Stimulated activated CD4-positive, alpha-beta T cell treated with anti-CD3 and anti-CD28 coated beads, Interleukin-2, amount 100 ng/mL, for 4 hours (primary cell): ENCODE data around the gene IFT80.
"Not testable (repeated sequence)": the region's sequence is repeated elsewhere in the genome, so short reads cannot be mapped to it uniquely, and the experiment has no call there.

ENCODE experiments used
- DNase-seq: peaks from one replicate; pipeline ENCODE4 v3.0.0-alpha.2; 2020; ENCODE audit warnings: low read depth

The IFT80 gene

DNA sequence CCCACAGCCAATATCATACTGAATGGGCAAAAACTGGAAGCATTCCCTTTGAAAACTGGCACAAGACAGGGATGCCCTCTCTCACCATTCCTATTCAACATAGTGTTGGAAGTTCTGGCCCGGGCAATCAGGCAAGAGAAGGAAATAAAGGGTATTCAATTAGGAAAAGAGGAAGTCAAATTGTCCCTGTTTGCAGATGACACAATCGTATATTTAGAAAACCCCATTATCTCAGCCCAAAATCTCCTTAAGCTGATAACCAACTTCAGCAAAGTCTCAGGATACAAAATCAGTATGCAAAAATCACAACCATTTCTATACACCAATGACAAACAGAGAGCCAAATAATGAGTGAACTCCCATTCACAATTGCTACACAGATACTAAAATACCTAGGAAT, 36.1 kb downstream of the IFT80 start:
- DNase-seq = not testable (repeated sequence)

DNA sequence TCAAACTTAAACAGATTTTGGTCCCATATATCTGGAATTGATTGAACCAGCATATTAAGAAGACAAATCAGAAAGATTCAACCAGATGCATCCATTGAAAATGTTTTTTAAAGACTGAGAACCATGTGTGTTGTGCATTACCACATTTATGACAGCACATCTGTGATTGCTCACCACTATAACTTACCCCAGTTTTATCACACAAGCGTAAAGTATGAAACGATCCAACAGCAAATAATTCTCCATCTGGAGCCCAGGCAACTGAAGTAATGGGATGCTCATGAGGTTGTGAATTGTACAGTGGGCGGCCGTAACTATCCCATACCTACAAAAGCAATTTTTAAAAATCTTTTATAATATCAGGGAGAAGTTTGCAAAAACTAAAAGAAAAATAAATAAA, 43.2 kb downstream of the IFT80 start:
- no peak for DNase-seq

DNA sequence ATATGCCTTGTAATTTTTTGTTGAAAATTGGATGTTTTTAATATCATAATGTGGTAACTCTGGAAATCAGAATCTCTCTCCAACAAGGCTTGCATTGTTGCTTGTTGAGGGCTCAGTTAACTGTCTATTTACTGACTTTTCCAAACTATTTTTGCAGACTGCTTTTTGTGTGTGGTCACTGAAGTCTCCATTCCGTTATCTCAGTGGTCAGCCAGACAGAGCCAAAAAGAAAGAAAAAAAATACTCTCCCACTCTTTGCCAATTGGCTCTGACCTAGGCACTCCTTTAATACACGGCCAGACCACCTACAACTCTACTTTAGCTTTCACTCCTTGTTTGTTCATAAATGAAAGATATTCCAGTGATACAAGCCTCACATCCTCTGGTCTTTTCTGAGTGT, 52.5 kb downstream of the IFT80 start:
- DNase-seq = no peak

DNA sequence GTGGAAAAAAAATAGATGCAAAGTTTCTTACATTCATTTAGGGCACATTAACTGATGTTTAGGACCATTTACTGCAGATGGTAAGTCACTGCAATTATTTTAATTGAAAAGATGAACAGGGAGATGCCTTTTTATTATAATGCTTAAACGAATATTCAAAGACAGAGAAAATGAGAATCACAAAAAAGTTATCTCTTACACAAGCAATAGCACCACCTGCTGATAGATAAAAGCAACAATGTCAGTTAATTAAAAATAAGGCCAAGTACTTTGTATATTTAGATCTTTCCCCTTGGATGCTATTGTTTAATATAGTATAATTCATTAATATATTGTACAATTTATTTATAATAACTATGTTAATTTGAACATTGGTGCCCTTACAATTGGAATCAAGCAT, 55.9 kb downstream of the IFT80 start:
- DNase-seq = no peak

DNA sequence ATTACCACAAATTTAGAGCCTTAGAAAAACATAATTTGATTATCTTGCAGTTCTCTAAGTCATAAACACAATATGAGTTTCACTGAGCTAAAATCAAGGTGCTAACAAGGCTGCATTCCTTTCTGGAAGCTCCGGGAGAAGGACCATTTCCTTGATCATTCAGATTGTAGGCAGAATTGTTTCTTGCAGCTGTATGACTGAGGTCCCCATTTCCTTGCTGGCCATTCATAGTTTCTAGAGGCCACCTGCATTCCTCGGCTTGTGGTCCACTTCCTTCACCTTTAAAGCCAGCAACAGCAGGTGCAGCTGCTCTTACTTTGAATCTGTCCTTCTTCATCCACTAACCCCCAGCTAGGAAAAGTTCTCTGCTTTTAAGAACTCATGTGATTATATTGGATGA, 58.7 kb downstream of the IFT80 start:
- no peak for DNase-seq

DNA sequence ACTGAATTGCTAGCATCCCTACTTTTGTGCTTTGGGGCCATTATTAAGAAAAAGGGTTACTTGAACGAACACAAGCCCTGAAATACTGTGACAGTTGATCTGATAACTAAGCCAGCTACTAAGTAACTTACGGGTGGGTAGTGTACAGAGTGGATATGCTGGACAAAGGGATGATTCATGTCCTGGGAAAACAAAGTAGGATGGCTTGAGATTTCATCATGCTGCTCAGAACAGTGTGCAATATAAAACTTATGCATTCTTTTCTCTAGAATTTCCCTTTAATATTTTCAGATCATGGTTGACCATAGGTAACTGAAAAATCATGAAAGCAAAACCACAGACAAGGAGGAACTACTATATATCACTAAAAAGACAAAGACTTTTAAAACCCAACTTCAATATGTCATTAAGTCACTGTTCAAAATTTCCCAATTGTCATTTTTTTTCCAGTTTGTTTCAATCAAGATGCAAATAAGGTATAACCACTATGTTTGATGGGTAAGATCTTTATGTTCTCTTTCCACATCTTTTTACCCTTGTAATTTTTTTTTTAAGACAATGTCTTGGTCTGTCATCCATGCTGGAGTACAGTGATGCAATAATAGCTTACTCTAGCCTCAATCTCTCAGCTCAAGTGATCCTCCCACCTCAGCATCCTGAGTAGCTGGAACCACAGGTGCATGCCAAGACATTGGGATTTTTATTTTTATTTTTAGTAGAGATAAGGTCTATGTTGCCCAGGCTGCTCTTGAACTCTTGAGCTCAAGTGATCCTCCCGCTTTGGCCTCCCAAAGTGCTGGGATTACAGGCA, 67.7 kb downstream of the IFT80 start:
- no peak for DNase-seq

DNA sequence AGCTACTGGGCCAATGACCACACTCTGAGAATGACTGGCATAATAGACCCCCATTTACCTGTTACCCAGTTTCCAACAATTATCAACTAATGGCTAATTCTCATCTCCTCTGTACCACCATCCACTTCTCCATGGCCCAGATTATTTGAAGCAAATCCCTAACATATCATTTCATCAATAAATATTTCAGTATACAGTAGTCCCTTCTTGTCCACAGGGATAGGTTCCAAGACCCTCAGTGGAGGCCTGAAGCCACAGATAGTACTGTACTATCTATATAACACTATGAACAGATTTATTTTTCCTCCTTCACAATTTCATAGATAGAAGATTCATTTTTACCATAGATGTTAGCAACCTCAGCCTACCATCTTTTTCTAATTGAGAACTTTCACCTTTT, 68.3 kb downstream of the IFT80 start:
- no peak for DNase-seq

DNA sequence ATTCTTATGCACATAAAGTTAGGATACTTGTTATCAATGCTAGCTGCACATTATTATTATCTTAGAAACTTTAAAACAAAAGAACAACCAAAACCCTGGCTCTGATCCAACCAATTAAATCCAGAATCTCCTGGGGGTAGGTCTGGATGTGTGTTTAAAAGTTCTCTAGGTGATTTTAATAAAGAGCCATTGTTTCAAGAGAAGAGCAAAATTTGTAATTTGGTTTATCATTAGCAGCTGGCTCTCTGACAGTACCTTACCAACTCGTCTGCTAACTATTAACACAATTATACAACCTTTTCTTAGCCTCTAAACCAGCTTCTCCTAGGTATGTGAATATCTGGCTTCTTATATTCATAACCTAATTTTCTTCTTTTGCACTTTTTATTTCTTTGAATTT, 68.9 kb downstream of the IFT80 start:
- DNase-seq = no peak

DNA sequence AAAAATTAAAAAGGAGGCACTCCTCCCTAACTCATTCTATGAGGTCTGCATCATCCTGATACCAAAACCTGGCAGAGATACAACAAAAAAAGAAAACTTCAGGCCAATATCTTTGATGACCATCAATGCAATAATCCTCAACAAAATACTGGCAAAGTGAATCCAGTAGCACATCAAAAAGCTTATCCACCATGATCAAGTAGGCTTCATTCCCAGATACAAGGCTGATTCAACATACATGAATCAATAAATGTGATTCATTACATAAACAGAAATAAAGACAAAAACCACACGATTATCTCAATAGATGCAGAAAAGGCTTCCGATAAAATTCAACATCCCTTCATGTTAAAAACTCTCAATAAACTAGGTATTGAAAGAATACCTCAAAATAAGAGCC, 72.7 kb downstream of the IFT80 start:
- DNase-seq = not testable (repeated sequence)

DNA sequence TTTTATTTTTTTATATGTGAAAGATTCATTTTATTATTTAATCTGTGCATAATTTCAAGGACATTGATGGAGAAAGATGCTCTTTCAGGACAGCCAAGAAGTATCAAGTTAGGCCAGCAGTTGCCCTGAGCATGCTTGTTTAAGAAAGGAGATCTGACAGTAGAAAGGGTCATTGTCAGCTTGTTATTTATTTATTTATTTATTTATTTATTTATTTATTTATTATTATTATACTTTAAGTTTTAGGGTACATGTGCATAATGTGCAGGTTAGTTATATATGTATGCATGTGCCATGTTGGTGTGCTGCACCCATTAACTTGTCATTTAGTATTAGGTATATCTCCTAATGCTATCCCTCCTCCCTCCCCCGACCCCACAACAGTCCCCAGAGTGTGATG, 77.2 kb downstream of the IFT80 start:
- DNase-seq = not testable (repeated sequence)

DNA sequence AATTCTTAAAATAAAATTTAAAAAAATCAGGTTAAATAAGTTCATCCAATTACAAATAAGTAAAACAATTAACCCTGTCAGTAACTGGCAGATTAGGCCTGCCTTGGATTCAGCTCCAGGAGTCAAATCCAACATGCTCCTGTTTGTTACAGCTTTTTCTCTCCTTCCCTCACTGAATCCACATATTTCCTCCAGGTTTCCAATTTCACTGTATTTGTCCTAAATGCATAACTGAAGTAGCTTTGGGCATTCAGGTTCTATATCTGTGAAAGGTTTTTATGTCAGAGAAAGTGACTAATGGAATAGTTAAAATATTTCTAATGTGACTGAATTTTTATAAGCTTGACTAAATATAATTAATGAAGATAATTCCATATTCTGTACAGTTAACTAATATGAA, 79.7 kb downstream of the IFT80 start:
- no peak for DNase-seq

DNA sequence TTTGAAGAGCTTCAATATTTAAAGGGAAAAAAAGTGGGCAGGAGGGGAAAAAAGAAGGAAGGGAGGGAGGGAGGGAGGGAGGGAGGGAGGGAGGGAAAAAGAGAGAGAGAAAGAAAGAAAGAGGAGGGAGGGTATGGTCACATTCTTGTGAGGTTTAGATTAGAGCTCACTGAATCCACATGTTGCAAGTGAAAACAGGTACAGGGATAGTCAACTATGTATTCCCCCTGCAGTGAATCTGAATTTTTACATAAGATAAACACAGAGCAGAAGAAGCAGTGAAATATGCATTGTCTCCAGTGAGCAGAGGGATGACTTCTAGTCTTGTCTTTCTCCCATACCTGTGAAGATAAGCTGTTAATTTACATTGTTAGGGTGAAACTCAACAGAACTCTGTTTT, 84.0 kb downstream of the IFT80 start:
- DNase-seq = no peak

DNA sequence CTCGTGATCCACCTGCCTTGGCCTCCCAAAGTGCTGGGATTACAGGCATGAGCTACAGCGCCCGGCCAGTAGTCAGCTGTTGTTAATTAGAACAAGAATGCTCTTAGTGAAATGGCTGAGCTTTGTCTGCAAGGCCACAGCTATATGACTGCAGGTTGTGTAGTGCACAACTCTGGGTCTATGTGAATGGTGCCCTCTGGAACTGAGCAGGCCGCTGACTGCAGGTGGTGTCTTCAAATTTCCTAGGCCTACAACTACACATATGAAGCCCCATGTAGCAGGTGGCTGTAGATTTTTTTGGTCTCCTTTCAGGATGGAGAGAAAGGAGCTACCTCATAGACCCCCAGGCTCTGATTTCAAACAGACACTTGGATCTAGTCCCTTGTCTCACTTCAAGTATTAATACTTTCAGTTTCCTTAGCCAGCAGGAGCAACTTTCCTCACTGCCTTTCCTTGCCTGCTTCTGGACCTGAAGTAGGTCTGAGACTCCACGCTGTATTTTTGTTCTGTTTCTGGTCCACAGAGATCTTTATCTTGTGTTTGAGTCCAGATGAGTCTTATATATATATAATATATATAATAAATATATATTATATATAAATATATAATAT, 86.9 kb downstream of the IFT80 start:
- no peak for DNase-seq

DNA sequence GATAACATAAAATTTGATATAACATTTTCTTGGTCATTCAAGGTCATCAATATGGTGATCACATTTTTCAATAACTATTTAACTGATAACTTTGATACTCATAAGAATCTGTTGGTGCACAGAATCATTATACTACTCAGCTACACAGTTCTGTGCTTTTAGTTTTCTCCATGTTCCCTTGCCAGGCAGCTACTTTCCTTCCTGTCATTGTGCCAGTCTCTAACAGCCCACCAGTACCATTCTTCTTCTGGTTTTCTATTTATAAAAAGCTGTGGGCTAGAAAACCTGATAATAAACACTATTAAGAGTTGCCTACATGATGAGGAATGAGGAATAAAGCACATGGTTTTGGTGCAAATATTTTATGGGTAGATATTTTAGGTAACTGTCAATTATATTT, 96.2 kb downstream of the IFT80 start:
- DNase-seq = no peak

DNA sequence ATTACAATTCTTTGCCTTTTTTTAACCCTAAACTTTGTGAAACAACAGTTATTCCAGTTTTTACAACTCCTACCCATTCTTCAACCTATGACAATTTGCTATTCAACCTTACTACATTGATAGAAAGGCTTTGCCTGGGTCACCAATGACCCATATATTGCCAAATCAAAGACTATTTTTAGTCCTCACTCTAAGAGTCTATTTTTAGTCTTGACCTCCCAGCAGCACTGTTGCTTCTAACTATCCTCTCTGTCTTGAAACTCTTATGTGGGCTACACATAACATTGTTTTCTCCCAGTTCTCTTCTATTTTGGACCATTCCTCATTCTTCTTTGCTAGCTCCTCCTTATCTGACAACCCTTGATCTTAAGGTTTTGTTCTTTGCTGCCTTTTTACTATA, 102.4 kb downstream of the IFT80 start:
- DNase-seq = no peak

DNA sequence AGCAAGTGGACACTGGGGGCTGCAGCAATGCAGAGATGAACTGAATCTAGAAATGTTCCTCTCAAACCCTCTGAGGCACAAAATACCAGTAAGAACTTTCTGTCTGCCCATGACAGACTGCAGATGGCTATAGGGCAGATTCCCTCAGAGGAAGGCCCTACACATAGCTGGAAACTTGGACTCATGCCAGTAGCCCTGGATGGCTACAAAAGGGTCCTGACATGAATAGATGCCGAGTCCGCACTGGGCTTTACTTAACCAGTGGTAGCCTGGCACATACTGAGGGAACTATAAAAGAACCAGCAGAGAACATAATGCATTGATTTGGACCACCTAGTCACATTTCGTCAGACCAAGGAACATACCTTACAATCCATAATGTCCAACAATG, 107.1 kb downstream of the IFT80 start:
- DNase-seq = no peak

DNA sequence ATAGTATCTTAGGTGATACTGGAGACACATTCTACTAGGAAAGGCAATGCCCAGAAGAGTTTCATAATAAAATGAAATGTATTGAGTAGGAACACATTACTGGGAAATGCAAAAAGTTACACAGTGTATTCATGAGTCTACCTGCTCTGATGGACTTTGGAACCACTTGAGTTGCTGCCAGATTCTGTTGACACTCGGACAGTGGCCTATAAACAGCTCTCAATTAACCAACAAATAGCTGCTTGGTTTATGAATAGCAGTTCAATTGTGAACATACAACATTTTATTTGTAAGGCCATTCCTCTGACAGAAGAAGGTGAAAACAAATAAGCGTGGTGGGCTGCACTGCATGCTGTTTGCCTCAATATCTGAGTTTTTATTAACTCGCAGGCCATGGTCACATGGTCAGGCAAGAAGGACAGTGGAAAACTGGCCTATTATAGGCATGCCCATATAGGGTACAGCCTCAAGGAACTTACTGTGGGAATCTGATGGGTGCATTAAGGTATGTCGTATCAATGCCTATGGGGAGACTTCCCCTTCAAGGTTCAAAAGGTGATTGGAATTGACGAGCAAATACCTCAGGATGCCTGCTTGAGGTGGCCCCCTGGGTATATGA, 107.6 kb downstream of the IFT80 start:
- DNase-seq = no peak

DNA sequence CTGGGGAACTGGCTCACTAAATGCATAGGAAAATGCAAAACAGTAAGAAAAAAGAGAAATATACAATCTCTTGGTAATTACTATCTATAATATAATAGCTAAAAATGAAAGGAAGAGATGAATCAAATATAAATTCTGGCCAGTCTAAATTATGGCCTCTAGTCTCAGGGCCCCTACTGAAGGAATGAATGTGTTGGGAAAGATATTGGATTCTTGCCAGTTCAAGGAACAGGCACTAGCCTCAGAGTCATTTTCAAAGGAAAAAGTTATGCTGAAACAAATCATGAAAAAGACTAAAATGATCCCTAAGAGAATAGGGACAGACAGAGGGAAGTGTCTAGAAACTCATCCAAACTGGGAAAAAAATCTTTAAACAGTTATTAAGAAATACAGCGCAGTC, 111.4 kb downstream of the IFT80 start:
- no peak for DNase-seq

DNA sequence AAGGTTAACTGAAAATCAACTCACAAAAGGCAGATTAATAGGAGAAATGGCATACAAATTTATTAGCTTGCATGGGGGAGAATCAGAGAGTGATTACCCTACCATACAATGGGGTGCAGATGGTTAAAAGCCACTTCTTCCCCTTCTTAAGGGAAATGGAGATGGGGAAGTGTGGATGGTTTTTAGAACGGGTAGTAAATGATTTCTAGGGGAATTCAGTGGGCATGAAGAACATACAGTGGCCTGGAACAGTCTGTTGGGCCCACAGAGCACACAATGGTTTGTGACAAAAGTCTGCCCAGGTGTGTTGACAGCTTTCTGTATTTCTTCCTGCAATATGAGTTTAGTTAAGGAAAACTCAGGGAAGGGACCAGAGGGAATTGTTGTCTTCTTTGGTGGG, 112.8 kb downstream of the IFT80 start:
- no peak for DNase-seq

DNA sequence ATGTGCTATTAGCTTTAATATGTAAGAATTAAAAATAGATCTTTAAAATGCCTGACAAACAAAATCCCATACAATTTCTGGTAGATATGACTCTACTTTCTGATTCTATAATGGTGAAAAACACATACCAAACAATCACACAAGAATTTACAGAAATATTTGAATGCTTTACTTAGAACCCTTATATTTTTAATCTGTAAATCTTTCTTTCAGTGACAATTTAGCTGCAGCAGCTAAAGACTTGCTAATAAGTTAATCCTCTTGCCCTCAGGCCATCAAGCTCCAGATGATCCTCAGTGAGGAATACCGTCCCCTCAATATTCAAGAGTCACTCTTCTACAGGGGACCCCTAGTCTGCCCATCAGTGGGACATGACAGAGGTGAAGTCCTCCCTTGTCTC, 118.2 kb downstream of the IFT80 start:
- DNase-seq = no peak

DNA sequence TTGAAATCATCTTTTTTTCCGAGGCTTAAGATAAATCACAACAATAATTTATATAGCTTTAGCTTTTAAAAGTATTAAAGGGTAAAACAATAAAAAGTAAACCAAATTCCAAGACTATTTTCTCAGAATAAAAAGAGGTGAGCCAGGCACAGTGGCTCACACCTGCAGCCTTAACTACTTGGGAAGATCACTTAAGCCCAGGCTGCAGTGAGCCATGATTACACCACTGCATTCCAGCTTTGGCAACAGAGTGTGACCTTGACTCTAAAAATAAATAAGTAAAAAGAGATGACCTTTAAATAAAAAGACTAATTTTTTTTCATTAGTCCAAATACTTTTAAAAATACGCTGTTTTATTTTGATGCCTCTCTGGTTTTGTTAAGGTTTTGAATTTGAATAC, 119.4 kb downstream of the IFT80 start:
- no peak for DNase-seq

DNA sequence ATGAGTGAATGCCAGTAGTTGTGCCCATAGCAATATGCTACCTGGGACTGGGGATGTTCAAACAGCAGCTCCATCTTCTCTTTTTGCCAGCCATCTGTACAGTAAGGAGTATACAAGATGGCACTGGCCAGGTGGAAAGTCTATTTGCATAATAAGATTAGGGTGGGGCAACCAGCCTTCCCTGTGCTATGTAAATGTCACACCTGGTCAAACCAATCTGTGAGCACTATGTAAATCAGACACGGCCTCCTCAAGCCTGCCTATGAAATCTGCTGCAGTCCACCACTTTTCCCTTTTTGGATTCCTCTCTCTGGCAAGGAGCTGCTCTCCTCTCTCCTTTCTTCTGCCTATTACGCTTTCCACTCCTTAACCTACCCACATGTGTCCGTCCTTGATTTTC, 120.8 kb downstream of the IFT80 start:
- DNase-seq = no peak

DNA sequence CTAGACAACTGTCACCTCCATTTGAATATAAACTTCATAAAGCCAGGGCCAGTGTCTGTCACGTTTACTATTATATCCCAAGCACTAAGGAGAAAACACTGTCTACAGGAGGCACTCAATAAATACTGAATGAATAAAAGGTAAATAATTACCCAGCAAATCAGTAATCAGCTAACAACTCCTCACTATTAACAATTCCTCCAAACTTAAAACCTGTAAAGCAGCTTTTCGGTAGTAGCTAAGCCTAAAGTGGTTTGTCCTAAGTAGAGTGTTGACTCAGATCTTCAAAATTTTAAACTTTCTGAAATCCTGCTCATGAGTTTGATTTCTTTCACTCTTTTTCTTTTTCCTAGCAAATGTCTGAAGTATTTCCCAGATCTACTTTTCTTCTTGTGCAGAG, 133.9 kb downstream of the IFT80 start:
- DNase-seq = no peak
